GM10266 (cell line): ENCODE measurements around the gene LALBA.
"Not testable (repeated sequence)": the region's sequence is repeated elsewhere in the genome, so short reads cannot be mapped to it uniquely, and the experiment has no call there.

Experiments used
- DNase-seq: peaks from one replicate; pipeline ENCODE4 v3.0.0; 2012; ENCODE audit errors: extremely low spot score
- TF ChIP-seq, protein P1 (sequence below): IDR thresholded peaks from 2 replicates; pipeline ENCODE4 v1.5.1; 2012; ENCODE audit warnings: mild to moderate bottlenecking, low read depth; ENCODE audit not compliant: control insufficient read depth, insufficient read depth; ENCODE audit errors: missing control alignments

Gene LALBA

DNA sequence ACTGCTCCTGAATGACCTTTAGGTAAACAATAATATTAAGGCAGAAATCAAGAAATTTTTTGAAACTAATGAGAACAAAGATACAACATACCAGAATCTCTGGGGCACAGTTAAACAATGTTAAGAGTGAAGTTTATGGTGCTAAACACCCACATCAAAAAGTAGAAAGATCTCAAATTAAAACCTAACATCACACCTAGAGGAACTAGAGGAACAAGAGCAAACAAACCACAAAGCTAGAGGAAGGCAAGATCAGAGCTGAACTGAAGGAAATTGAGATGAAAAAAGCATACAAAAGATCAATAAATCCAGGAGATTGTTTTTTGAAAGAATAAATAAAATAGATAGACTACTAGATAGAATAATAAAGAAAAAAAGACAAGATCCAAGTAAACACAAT, 37.2 kb downstream of the LALBA start:
- TF ChIP-seq, protein P1, sequence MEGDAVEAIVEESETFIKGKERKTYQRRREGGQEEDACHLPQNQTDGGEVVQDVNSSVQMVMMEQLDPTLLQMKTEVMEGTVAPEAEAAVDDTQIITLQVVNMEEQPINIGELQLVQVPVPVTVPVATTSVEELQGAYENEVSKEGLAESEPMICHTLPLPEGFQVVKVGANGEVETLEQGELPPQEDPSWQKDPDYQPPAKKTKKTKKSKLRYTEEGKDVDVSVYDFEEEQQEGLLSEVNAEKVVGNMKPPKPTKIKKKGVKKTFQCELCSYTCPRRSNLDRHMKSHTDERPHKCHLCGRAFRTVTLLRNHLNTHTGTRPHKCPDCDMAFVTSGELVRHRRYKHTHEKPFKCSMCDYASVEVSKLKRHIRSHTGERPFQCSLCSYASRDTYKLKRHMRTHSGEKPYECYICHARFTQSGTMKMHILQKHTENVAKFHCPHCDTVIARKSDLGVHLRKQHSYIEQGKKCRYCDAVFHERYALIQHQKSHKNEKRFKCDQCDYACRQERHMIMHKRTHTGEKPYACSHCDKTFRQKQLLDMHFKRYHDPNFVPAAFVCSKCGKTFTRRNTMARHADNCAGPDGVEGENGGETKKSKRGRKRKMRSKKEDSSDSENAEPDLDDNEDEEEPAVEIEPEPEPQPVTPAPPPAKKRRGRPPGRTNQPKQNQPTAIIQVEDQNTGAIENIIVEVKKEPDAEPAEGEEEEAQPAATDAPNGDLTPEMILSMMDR, result no peak
- DNase-seq, result no peak

DNA sequence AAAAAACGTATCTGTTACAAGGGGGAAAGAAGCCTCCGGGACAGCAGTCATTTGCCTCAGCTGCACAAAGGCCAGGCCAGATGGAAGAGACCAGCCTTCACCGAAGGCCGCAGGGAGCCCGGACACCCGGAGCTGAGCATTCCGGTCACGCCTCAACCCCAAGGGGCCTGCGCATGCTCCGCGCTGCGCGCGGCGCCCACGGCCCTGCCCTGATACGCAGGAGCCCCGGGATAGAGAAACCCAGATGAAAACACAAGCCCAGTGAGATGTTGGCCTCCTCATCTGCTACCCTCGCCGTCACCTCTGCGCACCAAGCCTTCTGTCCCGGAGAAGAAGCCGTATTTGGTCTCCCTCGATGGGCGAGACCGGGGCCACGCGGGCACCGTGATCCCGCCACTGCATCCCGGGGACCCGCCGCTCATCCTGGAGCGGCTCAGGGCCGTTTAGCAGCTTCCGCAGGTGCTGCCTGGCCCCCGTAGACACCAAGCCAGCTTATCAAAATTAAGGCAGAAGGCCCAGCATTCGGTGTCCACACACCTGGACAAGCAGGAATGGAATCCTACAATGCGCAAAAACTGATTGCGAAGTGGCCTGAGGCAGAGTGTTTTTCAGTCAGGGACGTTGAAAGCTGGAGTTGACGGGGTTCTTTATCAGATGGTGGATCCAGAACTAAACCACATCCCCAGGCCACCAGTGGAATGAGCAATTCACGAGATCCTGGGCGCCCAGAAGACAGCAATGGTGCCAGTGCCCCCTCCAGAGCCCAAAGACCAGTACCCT, 41.8 kb downstream of the LALBA start:
- TF ChIP-seq, protein P1, result no peak
- no peak for DNase-seq

DNA sequence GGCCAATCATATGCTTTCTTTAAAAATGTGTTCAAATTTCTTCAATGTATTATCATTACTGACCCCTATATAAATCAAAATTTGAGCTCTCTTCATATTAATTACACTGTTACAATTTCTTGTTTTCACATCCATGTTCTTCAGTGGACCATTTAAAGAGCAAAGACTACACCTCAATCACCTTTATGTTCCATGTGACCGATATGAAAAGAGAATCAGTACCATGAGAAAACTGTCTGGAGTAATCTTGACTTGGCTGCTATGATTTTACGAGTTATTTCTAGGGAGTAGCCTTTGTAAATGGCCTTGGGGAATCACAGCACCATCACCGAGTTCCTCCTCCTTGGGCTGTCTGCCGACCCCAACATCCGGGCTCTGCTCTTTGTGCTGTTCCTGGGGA, 44.5 kb downstream of the LALBA start, which contains the start of gene OR8S1:
TSS of gene OR8S1 (plus strand) at position 301 of the 400 bp plus-strand sequence. CDS start at position 301, 0 bp downstream.
- TF ChIP-seq, protein P1, result no peak
- DNase-seq, result no peak

DNA sequence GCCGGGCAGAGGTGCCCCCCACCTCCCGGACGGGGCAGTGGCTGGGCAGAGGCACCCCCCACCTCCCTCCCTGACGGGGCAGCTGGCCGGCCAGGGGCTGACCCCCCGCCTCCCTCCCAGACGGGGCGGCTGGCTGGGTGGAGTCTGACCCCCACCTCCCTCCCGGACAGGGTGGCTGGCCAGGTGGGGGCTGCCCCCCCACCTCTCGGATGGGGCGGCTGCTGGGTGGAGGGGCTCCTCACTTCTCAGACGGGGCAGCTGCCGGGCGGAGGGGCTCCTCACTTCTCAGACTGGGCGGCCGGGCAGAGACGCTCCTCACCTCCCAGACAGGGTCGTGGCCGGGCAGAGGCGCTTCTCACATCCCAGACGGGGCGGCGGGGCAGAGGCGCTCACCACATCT, 49.5 kb downstream of the LALBA start:
- not testable (repeated sequence) for DNase-seq
